HG03159 (cell line): ENCODE results near the gene ELK1.
"Not testable (repeated sequence)": the region's sequence is repeated elsewhere in the genome, so short reads cannot be mapped to it uniquely, and the experiment has no call there.

Experiments
- ATAC-seq: cut with Tn5 transposase; IDR thresholded peaks from one replicate; pipeline ENCODE4 v1.9.1; 2021; ENCODE audit warnings: mild to moderate bottlenecking, moderate library complexity; ENCODE audit not compliant: unreplicated experiment

The ELK1 gene

DNA sequence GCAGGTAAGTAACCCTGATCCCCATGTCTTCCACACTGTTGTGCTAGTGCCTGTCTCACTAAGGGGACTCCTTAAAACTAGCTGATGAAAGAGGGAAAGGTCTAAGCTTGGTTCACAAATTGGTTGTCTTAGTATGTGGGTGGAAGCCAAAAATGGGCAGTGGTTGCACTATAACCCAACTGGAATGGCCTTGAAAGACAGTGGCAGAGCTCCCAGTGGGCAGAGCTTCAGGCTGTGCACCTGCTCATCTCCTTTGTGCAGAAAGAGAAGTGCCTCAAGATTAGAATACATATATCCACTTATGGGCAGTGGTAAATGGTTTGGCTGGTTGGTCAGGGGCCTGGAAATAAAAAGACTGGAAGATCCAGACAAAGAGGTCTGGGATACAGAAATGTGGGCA lies 37.9 kb downstream of the ELK1 start:
- ATAC-seq, result no peak

DNA sequence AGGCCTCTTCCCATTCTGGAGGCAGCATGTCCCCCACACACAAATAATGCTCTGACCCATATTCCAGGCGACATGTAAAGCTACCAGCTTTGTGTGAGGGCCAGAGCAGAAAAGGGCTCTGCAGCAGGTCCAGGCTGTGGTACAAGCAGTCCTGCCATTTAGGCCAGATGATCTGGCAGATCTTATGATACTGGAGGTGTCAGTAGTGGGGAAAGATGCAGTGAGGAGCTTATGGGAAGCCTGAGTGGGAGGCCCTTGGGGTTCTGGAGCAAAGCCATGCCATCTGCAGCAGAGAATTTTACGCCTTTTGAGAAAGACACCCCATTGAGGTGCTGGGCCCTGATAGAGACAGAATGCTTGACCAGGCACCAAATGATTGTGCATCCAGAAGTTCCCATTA lies 38.4 kb downstream of the ELK1 start:
- ATAC-seq, result no peak

DNA sequence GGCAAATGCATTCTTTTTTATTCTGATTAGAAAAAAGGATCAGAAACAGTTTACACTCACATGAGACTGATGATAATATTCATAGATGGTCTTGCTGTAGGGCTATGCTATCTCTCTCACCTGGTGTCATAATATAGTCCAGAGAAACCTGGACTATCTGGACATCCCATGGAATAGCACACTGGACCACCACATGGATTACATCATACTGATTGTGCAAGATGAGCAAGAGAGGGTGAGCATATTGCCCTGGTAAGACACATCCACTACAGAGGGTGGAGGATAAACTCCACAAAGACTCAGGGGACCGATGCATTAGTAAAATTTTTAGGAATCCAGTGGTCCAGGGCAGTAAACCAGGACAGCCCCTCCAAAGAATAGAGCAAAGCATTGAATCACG lies 38.9 kb downstream of the ELK1 start:
- no peak for ATAC-seq

DNA sequence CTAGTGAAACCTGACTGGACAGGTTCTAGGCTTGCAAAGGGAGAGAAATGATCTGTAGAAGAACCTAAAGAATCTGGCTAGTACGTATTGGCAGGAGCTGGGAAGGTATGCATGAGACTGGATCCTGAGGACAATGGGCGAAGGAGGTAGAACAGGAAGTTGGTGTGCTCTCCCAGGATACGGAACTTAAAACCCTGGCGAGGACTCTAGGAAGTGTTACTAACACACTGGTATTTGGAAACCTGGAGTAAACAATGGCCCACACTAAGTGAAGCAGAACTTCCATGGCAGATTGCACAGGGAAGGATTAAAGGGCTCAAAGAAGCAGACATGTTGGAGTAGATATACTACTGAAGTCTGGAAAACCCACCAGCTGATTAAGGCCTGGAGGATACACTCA lies 39.9 kb downstream of the ELK1 start:
- no peak for ATAC-seq

DNA sequence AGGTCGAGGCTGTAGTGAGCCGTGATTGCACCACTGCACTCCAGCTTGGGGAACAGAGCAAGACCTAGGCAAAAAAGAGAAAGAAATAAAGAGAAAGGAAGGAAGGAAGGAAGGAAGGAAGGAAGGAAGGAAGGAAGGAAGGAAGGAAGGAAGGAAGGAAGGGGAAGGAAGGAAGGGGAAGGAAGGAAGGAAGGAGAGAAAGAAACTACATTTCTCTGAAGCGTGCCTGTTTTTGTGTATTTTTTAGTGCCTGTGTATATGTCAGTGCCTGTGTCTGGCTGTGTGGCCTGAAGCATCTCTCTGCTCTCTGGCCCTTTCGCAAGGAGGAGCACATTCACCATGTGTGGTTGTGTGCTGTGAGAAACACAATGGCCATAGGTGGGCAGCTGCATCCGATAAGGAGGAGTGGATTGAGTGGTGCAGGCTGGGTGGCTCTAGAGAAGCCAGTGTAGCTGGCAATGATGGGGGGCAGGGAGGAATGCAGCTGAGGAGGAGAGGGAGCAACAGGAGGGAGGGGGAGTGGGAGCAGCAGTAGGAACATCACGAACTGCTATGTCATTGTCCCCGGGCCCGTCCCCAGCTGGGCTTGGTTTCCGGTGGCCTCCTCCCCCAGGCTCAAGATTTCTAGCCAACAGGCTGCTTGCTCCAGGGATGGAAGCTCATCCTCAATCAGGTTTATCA lies 42.1 kb downstream of the ELK1 start:
- no peak for ATAC-seq

DNA sequence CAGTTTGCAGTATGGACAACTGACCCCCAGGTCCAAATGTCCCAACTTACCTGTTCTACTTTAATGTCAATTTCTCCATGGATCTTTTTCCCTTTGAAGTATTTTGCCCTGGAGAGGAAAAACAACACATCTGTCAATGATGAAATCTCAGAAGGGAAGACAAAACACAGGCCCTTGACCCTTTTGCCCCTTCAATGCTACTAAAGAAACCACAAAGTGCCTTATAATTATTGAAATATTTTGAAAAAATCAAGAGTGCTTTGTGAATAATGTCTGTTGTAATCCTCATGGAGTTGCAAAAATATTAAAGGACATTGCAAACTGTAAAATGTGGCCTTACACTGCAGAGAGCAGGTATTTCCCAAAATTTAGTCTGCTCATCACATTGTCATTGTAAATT lies 43.3 kb downstream of the ELK1 start:
- no peak for ATAC-seq

DNA sequence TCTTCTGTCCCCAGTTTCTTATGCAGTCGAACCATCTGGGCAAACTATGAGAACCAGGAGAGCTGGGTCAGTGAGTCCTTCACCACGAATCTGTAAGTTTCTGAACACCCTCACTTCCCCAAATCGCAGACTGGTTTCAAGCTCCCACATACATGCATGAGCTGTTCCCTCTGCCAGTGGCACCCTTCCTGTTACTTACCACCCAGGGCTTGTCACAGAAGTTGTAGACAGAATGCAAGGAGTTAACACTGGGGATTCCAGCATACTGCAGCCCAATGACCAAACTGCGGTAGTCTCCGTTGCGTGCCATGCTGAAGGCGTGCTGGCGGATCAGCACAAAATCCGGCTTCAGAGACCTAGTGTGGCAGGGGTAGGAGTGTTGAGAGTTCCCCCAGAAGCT lies 45.3 kb downstream of the ELK1 start:
- no peak for ATAC-seq

DNA sequence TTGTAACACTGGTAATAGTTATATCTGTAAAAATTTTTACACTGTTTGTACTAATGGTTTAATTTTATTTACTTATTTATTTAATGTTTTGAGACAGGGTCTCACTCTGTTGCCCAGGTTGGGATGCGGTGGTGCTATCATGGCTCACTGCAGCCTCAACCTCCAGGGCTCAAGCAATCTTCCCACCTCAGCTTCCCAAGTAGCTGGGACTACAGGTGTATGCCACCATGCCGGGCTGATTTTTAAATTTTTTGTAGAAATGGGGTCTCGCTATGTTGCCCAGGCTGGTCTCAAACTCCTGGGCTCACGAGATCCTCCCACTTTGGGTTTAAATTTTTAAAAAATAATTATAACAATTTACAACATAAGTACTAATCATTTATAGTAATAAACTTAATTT lies 47.2 kb downstream of the ELK1 start:
- ATAC-seq, result not testable (repeated sequence)

DNA sequence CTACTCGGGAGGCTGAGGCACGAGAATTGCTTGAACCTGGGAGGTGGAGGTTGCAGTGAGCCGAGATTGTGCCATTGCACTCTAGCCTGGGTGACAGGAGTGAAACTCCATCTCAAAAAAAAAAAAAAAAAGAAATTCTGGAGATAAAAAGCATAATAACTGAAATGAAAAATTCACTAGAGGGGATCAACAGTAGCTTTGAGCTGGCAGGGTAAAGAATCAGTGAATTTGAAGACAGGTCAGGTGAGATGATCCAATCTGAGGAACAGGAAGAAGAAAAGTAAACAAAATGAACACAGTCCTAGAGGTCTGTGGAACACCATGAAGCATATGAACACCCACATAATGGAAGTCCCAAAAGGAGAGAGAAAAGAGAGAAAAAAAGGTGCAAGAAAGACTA lies 53.1 kb downstream of the ELK1 start:
- no peak for ATAC-seq

DNA sequence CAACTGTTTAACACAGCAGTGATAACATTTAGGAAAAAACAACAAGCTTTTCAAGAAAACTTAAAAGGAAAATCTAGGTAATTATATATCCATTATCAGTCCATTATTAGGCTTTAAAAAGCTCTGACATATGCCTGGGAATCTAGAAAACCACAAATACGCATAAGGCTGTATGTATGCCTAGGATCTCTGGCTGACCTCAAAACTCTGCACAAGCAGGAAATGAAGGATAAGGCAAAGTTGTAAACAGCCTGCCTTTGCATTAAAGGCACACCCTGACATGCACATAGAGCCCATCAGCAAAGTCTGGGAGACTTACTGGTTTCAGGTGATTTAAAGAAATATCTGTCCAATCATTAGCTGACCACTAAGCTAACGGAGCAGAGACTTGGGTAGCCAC lies 54.1 kb downstream of the ELK1 start:
- no peak for ATAC-seq

DNA sequence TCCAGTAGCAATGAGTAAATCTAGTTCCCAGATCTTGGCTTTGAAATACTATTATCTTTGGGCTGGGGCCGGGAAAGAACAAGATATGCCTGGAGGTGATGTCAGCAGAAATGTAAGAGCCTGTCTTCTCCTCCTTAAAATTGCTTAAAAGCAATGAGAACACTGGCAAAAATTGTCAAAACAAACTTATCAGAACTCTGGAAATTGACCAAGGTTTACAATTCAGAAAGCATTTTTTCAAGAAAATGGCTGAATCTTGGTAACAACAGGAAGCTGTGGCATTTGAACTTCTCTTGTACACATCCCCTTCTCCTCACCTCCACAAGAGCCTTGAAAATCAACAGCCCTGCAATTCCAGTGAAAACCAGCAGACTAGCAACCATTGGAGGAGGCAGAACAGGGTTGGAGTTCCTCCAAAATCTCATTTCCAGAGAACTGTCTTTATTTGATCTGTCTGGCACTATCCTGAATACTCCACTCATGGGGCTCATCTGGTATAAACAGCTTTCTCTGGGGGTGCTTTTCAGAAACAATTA lies 54.6 kb downstream of the ELK1 start:
- no peak for ATAC-seq

DNA sequence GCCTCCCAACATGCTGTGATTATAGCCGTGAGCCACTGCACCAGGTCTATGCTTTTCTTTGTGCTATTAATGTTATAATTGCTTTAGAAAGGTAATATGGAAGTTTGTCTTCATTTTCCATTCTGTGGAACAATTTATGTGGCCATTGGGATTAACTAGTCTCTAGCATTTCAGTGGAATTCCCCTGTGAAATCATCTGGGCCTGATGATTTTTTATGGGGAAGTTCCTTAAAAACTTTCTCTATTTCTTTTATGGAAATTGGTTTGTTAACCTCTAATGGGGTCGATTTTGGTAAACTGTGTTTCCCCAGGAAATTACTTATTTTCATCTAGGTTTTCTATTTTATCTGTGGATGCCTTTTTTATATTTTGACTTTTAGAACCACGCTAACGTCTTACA lies 56.8 kb downstream of the ELK1 start:
- no peak for ATAC-seq

DNA sequence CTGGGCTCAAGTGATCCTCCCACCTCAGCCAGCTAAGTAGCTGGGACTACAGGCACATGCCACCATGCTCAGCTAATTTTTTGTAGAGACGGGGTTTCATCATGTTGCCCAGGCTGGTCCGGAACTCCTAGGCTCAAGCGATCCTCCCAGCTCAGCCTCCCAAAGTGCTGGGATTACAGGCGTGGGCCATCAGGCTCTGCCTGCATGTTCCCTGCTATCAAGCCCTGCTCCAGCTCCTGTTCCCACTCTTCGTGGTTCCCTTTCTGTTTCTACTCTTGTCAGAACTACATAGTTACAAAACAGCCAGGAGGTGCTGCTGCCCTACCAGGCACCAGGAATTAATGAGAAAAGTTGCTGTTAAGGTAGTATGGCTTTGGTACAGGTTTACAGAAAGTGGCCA lies 59.4 kb downstream of the ELK1 start:
- ATAC-seq, result no peak

DNA sequence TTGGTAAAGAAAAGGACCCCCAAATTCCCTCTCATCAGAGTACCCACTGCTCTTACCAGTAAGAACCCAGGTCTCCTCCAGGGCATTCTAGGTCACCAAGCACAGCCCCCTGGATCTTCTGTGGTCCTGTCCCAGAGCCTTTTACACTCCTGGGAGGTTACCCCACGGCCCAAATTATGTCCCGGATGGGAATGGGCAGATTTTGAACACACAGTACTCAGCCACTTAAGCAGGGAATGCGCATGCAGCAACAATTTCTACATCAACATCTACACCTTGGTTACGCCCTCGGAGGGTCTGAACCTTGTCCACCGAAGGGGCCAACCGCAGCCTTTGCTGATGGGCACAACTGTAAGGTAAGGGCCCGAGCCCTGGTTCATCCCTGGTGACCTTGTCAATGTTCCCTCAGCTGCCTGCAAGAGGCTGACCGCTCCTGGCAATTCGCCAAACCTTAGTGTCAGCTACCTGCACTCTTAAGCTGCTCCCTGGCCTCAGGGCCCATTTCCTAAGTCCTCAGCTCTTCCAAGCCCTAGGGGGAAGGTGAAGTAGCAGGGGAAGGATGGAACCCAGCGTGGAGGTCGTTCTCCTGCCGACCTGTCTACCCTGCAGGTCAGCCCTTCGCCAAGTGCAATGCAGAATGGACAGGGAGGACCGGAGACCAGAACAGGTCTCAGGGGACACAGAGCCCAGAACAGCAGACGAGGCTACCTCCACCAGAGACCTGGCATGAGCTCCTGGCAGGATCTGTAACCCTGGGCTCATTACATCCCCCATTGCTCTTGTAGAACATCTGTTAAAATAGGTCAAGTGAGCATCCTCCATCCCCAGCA lies 62.2 kb downstream of the ELK1 start:
- ATAC-seq, result no peak

DNA sequence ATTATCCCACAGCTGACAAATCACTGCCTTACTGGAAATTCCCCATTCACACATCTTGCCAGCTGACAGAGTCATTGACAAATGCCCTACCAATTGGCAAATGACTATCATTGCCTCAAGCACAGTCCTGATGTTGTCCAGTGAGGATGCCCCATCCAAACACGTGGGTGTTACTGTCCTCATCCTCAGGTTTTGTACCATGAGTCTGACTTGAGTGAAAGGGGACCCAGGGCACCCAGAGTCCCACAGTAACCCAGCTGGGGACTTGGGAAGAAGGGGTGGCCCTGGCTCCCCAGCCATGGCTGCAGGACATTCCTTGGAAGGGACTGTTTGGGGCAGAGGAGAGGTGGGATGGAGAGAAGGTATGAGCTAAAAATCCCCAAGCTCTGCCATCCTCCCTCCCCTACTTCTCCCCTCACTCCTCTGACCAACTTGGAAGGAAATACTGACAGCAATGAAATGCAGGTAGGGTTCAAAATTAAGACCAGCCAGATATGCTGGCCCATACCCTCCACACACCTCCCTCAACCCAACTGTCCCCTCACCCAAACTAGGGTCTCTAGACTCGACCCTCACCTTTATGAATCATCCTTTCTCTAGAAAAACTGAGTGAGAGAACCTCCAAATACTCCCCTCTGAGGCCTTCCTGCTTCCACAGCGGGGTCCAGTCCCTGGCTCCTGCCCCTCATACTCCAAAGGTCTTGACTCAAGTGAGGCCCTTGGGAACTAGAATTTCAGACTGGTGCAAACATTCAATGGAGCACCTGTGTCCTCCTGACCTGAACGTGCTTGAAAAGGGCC lies 63.1 kb downstream of the ELK1 start:
- ATAC-seq, result no peak

DNA sequence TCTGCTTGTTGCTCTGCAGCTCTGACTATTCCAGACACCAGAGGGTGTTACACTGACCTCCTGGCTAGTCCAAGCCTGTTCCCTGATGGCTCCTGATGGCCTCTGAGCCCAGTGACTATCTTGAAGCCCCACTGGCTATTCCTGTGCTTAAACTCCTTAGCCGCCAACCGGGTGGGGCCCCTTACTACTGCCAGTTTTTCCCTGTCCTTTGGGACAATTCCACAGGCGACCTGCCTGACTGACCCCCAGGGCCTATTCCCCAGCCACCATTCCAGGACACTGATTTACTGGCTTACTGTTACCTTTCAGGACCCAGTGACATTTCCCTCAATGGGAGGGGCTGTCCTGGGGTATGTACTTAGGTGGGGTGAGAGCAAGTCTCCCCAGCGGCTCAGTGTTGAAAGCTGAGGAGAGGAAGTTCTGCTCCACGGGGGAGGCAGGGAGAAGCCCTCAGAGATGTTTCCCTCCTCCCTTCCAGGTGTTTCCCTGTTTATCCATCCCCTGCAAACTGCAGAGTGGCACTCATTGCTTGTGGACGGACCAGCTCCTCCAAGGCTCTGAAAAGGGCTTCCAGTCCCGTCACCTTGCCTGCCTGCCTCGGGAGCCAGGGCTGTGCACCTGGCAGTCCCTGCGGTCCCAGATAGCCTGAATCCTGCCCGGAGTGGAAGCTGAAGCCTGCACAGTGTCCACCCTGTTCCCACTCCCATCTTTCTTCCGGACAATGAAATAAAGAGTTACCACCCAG lies 64.1 kb downstream of the ELK1 start:
- ATAC-seq, result no peak
